HK-2 (cell line): ENCODE measurements around the gene TBC1D23.
"Not testable (repeated sequence)": the region's sequence is repeated elsewhere in the genome, so short reads cannot be mapped to it uniquely, and the experiment has no call there.

Experiments
- DNase-seq: peaks from one replicate; pipeline ENCODE4 v3.0.0-alpha.2; 2018; ENCODE audit not compliant: unreplicated experiment

The TBC1D23 gene

DNA sequence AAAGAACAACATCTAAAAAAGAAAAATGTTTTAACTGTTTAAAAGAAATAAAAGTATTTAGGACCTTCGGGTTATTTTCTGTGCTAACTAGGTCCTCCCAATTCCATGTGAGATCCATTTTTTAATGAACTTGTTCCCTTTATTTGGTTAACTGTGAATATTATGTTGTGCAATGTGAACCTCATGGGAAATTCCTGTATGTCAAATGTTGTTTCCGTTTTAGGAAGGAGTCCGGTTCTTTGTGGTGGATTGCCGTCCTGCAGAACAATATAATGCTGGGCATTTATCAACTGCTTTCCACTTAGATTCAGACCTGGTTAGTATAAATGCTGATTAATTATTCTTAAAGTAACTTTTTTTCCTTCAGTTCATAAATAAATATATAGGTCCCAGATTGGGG, 38.2 kb downstream of the TBC1D23 start:
- DNase-seq, result no peak

GRCh38 chr3:100306695-100307094, 45.9 kb downstream of the TBC1D23 start:
- no peak for DNase-seq

GRCh38 chr3:100310355-100310965, 49.7 kb downstream of the TBC1D23 start:
- DNase-seq, result no peak

GRCh38 chr3:100311011-100311410, 50.2 kb downstream of the TBC1D23 start:
- DNase-seq, result no peak

- peak; percentile 31 for DNase-seq
Measured at GRCh38 chr3:100316641-100317069, 55.9 kb downstream of the TBC1D23 start.

DNA sequence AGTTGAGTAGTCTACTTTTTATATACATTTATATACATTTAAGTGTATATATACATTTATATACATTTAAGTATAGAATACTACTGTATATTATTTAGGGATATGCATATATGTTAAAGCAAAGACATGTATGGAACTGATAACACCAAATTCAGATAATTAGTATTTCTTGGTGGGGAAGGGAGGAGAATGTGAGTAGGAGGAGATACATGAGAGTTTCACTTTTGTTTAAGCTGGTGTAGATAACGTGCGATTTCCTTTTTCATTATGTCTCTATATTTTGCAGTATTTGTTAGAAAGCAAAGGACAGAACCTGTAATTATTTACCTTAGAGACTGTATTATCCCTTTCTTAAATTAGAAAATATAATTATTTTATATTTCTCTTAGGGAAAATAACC, 57.1 kb downstream of the TBC1D23 start:
- no peak for DNase-seq

GRCh38 chr3:100319951-100320350, 59.2 kb downstream of the TBC1D23 start:
- DNase-seq, result no peak

GRCh38 chr3:100324044-100324443, 63.3 kb downstream of the TBC1D23 start:
- DNase-seq, result no peak

DNA sequence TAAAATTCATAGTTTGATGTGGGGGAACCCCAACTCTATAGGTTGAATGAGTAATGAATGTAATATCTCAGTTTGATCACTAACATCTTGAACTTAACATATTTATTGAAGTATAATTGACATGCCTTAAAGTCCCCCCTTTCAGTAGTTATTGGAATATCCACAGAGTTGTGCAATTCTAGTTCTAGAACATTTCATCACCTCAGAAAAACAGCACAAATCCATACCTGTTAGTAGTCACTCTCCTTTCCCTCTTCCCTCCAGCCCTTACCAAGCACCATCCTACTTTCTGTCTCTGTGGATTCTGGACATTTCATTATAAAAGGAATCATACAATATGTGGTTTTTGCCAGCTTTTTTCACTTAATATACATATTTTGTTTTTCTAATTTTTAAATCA, 65.0 kb downstream of the TBC1D23 start:
- DNase-seq, result no peak

- not testable (repeated sequence) for DNase-seq
Measured at GRCh38 chr3:100327377-100327776, 66.6 kb downstream of the TBC1D23 start.

DNA sequence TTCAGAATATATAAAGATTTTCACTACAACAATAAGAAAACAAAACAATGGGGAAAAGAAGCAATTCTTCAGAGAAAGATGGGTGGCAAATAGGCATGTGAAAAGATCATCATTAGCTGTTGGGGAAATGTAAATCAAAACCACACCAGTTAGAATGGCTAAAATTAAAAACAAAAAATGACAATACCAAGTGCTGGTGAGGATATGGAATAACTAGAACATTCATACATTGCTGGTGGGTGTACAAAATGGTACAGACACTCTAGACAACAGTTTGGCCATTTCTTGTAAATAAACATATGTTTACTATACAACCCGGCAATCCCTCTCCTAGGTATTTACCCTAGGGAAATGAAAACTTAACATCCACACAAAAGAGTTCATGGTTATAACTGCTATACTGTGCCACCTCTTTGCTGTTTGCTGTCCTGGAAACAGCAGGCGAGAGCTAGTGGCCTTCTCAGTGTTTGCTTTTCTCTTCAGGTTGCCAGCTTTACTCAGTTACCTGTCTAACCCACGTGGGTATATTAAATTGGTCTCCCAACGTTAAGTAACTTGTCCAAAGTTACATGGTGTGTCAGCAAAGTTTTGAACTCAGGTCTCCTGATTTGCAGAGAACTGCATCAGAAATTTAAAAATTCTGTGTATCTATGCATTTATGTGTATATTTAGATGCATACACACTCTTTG, 69.2 kb downstream of the TBC1D23 start:
- DNase-seq, result no peak

DNA sequence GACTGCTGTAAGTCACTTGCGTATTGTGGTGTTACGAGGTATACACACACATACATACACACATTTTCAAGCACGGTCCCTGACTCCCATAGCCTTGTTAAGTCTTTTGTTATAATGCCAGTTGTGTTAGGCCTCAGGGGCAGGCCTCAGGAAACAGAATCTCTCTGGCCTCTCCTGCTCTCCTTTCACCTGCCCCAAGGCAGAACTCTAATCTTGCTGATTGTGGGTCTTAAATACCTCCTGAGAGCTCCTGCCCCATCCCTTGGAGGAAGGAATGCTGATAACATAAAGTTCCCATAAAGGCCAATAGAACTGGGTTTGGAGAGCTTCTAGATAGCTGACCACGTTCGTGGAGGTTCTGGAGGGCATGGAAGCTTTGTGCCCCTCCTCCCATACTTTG, 69.9 kb downstream of the TBC1D23 start:
- DNase-seq, result no peak

DNA sequence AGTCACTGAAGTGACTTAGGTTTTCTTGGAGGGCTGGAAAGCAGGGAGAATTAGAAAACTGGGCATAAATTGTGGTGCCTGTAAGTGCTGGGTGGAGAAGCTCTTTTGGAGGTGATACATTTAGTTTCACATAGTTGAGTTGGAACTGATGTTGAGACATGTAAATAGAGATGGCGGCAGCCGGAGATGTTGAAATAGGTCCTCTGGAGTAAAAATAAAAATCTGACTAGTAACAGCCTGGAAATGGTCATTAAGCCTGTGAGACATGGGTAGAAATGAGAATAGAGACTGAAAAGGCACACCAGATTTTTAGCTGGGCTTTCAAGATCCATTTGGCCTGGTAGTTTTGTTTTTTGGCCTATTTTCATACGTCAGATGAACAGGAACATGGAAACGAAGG, 70.9 kb downstream of the TBC1D23 start:
- no peak for DNase-seq

DNA sequence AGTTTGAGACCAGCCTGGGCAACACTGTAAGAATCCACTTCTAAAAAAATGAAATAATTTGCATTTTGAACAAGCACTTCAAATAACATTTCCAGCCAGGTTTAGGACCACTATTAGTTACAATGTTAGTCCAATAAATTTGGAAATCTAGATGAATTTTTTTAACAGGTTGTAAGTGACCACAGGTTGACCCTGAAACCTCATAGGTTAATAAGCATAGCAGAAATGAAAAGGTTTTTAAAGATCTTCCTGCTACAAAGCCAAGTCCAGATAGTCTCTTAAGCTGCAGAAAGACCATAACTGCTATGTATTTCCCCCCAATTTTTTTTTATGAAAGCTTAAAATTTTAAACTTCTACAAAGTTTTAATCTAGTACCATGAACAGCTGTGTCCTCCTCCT, 72.3 kb downstream of the TBC1D23 start:
- no peak for DNase-seq

DNA sequence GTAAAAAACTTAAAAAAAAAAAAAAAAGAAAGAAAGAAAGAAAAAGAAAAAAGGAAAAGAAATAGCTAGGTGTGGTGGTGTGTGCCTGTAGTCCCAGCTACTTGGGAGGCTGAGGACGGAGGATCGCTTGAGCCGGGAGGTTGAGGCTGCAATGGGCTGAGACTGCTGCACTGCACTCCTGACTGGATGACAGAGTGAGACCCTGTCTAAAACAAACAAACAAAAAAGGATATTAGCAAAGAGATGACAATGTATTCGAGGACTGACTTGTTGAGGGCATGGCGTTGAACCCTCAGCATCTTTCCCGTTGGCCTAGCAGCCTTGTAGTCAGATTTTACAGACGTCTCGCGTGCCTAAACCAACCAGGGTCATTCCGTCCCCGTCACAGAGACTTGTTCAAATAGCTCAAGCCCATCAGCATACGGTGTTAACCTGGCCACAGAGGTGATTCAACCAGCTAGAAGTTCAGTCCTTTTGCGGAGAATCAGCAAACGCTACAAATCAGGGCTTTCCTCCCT, 73.2 kb downstream of the TBC1D23 start:
- DNase-seq, result no peak

GRCh38 chr3:100334488-100335351, 73.9 kb downstream of the TBC1D23 start, which contains the start of gene NIT2:
Gene NIT2, plus strand, starts transcription at chr3:100334757. Its CDS starts 35 bp downstream, at chr3:100334792.
- peak; percentile 91 for DNase-seq

GRCh38 chr3:100335434-100335833, 74.6 kb downstream of the TBC1D23 start:
- peak; percentile 53 for DNase-seq

GRCh38 chr3:100336229-100336628, 75.4 kb downstream of the TBC1D23 start:
- DNase-seq, result not testable (repeated sequence)

DNA sequence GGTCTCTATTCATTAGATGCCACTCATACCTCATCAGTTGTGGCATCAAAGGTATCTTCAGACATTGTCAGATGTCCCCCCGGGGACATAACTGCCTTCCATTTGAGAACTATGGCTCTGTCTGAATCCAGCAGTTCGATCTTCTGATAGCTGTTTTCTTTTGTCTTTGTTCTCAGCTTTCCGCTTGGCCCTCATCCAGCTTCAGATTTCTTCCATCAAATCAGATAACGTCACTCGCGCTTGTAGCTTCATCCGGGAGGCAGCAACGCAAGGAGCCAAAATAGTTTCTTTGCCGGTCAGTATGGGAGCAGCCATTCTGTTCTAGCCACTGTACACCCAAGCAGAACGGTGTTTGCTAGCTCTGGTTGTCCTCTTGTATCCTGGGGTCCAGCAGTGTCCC, 78.1 kb downstream of the TBC1D23 start:
- no peak for DNase-seq

- no peak for DNase-seq
Measured at GRCh38 chr3:100339786-100340185, 79.0 kb downstream of the TBC1D23 start.

DNA sequence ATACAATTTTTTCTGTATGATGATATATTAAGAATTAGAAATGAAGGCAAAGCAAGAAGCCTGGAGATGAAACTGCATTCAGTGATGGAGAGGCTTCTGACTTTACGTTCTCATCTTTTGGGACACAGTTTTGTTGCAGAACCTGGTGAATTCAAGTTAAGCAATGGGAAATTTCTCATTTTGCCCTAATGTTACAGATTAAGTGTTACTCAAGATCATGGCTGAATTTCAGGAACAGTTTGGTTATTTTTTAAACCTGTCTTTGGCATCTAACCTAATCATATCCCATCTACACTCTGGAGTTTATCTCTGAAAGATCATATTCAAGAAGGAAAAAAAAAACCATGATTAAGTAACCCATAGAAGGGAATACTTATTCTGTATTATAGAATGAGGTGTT, 79.7 kb downstream of the TBC1D23 start:
- no peak for DNase-seq

- no peak for DNase-seq
Measured at GRCh38 chr3:100348727-100349126, 87.9 kb downstream of the TBC1D23 start.
